Activated T-helper 1 cell treated with Interleukin-2 at 50 U/mL for 16 hours (primary cell): ENCODE measurements around the gene METTL26.

Experiments
- DNase-seq: peaks from one replicate; pipeline ENCODE4 v3.0.0-alpha.2; 2020; ENCODE audit warnings: low read depth

Gene METTL26

DNA sequence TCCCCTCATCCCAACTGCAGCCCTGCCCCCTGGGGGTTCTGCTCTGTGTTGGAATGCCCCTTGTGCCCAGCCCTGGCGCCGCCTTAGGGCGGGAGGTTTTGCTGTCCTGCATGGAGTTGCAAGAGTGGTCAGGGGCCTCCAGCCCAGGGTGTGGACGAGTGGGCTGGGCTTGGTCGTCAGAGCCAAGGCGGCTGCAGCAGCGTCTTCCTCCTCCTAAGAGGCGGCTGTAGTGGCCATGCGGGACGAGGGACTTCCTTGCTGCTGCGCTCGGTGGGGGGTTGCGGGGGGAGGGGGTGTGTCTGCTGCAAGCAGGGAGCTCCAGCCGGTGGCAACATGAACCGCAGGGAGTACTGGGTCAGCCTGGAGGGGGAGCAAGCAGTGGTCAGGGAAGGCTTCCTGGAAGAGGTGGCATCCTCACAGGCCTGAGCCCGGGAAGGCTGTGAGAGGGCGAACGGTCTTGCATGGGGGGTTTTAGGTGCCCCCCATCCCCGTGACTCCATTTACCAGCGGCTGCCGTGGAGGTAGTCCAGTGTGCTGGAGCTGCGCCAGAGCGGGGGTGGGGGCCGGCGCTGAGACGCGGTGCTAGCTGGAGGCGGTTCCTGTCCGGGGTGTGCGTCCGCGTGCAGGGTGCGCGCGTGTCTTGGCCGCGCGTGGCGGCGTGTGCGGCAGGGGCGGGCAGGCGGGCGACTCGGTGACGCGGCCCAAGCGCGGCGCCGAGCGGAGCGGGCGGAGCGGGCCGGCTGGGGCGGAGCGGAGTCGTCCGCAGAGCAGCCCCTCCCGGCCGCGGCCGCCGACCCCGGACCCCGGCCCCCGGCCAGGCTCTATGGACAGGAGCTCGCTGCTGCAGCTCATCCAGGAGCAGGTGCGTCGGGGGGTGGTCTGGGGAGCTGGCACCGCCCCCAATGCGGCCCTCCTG is 39.1 kb upstream of the METTL26 start, which contains the start of gene RHBDL1:
Gene RHBDL1, plus strand, starts transcription at position 704 of the 916 bp plus-strand sequence. Its CDS starts 120 bp downstream, at position 824.
- DNase-seq = no peak

DNA sequence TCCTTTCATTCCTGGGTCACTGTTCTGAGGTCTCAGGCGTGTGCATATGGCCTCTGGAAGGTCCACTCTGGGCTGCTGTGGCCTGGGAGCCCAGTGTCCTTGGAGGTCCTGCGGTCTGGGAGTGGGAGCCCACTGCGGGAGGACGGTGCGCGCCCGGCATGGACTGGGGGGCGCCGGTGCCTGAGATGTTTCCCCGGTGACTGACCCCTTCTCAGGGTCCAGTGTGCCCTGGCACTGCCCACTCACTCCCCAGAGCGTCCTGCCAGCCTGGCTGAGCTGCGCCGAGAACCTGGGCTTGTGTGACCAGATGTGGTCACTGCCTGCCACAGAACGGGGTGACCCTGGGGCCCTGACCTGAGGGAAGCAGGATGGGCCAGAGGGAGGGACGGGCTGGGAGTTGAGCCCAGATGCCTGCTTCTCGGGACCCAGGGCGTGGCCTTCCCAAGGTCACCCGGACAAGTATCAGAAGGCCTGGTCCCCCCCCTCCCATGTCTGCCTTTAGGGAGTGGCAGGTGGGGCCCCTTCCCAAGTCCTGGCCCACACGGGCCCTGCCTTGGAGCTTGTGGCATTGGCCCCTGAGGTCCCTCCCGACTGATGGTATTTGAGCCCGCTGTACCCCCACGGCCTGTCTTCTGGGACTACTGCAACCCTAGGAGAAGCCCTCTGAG is 38.2 kb upstream of the METTL26 start:
- DNase-seq = no peak

DNA sequence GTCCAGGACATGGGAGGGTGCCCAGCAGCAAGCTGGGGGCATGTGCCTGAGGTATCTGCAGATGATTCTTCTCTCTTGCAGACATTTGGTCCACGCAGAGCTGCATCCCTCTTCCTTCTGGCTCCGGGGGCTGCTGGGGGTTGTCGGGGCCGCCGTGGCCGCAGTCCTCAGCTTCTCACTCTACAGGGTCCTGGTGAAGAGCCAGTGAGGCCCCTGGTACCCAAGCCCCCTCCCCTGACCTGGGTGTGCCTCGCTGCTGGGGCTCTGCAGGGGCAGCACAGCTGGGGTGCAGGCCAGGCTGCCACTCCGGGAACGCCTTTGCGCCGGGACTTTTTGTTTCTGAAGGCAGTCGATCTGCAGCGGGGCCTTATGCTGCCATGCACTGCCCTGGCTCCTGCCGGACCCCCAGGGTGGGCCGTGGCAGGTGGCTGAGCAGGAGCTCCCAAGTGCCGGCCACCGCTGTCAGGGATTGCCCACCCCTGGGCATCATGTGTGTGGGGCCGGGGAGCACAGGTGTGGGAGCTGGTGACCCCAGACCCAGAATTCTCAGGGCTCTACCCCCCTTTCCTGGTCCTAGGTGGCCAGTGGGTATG is 37.4 kb upstream of the METTL26 start:
- no peak for DNase-seq

DNA sequence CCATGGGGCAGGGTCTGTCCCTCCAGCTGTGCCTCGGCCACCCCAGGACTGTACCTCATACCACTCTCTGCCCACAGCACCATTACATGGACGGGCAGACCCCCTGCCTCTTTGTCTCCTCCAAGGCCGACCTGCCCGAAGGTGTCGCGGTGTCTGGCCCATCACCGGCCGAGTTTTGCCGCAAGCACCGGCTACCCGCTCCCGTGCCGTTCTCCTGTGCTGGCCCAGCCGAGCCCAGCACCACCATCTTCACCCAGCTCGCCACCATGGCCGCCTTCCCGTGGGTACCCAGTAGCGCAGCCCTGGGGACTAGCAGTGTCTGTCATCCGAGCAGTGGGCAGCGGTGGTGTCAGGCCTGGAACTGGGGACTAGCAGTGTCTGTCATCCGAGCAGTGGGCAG is 36.7 kb upstream of the METTL26 start:
- DNase-seq = no peak

DNA sequence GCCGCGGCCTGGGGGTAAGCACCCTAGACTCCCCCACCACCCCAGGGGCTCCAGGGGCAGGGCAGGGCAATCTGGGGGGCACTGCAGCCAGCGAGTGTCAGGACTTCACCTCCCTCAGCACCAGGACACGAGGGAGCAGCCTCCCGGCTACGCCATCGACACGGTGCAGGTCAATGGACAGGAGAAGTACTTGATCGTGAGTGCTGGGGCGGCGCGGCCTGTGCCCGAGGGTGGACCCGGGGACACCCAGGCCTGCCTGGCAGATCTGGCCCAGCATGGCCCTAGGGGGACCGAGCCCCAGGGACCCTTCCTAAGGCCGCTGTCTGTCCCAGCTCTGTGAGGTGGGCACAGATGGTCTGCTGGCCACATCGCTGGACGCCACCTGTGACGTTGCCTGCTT is 36.3 kb upstream of the METTL26 start:
- DNase-seq = no peak

DNA sequence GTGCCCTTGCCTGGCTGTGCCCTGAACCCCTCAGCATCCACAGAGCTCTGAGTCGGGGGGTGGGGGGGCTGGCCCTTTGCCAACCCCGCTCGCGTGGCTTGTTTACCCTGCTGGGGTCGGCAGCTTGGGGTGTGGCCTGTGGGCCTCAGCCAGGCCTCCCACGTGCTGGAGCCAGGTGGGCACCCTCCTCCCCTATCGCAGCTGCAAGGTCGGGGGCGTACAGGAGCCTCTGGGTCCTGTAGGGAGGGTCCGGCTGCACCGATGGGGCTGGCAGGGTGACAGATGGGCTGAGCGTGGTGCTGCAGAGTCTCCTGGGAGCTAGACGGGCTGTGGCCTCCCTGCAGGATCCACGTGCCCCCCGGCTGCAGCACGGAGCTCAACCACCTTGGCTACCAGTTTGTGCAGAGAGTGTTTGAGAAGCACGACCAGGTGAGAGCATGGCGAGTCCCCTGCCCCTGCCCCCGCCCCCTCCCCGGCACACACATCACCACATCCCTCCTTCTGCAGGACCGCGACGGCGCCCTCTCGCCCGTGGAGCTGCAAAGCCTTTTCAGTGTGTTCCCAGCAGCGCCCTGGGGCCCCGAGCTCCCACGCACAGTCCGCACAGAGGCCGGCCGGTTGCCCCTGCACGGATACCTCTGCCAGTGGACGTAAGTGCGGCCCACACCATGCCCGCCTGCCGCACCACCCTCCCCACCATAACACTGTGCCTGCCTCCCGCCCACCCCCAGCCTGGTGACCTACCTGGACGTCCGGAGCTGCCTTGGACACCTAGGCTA is 35.4 kb upstream of the METTL26 start:
- DNase-seq = no peak

DNA sequence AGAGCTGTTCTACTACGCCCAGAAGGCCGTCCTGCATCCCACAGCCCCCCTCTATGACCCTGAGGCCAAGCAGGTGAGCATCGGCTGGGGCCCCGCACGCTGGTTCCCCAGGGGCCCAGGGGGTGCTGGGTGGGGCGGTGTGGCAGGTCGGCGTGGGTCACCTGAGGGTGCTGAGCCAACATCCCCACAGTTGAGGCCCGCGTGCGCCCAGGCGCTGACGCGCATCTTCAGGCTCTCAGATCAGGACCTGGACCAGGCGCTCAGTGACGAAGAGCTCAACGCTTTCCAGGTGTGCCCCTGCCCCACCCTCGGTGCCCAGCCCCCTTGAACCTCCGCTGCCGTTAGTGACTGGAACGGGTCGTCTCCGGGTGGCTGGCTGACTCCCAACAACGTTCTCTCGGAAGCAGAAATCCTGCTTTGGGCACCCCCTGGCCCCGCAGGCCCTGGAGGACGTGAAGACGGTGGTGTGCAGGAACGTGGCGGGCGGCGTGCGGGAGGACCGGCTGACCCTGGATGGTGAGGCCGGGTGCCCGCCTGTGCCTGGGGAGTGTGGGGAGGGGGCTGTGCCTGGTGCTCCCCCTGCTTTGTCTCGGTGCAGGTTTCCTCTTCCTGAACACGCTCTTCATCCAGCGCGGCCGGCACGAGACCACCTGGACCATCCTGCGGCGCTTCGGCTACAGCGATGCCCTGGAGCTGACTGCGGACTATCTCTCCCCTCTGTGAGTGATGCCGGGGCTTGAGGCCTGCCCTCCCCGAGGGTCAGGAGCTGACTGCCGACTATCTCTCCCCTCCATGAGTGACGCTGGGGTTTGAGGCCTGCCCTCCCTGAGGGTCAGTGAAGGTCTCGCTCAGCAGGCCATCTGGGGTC is 34.6 kb upstream of the METTL26 start:
- DNase-seq = no peak

DNA sequence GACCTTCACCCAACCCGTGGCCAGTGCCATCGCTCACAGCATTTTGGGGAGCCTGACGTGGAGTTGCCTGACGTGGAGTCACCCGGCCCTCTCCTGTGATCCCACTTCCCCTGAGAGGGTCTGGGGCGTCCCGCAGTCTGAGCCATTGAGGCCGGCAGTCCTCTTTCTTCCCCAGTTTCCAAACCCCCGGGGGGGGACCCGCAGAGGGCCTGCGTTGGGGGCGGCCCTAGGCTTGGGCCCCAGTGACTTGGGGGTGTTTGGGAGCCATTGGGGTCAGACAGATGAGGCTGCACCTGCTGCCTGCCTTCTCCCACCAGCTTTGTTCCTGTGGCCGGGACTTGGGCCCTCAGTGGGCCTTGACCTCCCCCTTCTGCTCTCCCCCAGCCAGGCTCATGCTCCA is 33.6 kb upstream of the METTL26 start:
- DNase-seq = no peak

DNA sequence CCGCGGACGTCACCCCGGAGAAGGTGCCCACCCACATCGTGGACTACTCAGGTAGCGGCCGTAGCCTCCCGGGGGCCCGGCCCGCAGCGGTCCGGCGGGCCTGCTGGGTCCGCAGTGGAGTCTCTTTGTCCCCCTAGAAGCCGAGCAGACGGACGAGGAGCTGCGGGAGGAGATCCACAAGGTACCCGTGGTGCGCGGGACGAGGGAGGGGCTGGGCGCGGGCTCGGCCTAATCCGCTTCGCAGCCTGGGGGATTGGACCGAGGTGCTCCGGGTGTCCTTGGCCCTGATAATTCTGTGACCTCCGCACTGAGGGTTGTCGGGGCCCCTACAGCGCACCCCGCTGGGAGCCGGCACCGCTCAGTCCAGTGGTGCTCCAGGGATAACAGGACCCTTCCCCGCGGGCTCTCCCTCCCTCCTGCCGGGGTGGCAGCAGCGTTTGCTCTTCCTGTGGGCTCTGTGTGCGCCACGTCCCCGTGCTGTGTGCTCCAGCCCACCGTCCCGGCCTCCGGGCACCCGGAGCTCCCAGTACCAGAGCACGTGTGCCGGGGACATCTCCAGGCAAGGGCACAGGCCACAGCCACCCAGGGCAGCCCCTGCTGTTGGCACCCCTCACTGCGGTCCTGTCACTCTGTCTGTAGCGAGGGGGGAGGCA is 32.5 kb upstream of the METTL26 start:
- DNase-seq = no peak

DNA sequence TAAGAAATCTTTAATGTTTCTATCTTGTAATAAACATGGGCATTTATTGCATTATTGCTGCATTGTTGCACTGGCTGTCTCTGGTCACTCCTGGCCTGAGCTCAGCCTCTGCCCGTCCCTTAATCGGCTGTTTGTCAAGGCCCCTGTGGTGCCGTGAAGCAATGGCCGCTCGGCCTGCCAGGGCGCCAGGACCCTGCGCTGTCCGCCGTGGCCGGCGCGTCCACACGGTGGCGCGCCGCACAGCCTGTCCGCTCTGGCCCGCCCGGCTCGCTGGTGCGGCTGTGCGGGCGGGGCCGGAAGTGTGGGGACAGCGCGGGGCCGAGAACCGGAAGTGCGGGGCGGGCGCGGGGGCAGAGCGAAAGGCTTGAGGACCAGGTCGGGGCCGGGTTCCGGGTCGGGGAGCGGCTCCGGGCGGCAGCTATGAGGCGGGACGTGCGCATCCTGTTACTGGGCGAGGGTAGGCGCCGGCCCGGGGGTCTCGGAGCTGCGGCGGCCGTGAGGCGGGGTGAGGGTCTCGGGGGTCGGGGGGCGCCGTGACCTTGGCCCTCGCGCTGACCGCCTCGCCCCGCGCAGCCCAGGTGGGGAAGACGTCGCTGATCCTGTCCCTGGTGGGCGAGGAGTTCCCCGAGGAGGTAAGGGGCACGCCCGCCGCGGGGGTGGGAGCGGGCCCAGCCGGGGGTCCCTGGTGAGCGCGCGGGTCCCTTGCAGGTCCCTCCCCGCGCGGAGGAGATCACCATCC is 31.8 kb upstream of the METTL26 start, which contains the start of gene RHOT2:
Gene RHOT2, plus strand, starts transcription at position 353 of the 739 bp plus-strand sequence. Its CDS starts 68 bp downstream, at position 421.
- peak; percentile 93 for DNase-seq

DNA sequence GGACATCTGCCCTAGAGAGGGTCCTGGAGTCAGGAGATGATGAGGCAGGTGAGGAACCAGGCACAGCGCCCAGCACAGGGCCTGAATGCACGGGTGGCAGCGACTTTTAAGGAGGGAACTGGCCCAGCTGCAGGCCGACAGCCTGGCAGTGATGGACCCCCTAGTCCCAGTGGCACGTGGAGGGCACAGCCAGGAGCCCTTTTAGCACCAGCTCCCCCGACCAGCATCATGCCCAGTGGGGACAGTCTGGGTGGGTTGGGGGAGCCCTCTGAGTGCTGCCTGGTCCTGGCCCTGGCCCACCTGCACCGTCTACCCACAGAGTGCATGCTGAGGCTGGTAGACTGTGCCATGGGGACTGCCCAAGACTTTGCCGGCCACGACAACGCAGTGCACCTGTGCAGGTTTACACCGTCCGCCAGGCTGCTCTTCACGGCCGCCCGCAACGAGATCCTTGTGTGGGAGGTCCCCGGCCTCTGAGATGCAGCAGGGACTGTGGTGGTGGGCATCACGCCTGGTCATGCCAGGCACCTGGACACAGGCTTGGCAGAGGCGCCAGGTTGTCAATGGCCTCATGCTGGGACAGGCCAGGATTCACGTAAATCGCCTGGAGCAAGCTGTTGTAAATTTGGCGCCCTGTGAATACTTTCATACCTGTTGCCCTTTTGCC is 31.1 kb upstream of the METTL26 start:
- DNase-seq = no peak

DNA sequence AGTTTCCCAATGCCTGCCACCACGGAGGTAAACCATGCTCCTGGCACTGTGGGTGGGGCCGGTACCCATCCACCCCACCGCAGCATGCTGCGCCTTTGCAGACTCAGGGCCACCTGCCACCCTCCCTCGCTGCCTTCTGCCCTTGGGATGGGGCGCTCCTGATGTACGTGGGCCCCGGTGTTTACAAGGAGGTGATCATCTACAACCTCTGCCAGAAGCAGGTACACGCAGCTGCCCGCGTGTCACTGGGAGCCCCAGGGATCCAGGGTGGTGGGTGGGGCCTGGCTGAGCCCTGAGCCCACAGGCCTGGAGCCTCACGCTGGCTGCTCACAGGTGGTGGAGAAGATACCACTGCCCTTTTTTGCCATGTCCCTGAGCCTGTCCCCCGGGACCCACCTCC is 30.5 kb upstream of the METTL26 start:
- no peak for DNase-seq

DNA sequence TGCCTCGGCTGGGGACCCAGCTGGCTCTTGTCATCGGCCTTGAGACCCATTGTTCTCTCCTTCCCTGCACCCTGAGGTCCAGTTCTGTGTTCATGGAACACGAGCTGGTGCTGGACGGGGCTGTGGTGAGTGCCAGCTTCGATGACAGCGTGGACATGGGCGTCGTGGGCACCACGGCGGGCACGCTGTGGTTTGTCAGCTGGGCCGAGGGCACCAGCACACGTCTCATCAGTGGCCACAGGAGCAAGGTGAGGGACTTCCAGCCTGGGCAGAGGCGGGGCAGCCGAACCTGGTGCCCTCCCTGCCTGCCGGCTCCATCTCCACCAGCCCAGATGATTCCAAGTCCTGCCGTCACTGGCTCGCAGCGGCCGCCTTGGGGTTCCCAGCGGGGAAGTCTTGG is 26.5 kb upstream of the METTL26 start:
- DNase-seq = no peak

DNA sequence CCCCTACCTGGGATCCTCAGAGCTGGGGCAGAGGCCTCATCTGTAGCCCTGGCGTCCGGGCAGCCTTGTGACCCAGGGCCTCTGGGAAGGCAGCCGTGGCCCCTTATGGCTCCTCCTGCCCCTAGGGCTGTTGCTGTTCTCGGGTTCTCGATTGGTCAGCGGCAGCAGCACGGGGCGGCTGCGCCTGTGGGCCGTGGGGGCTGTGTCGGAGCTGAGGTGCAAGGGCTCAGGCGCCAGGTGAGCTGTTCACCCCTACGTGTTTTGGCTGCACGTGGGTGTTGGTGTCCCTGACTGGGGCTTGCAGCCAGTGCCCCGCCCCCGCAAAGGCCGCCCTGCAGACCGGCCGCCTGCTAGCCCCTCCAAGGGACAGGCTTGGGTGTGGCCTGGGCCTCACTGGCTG is 26.0 kb upstream of the METTL26 start:
- no peak for DNase-seq

DNA sequence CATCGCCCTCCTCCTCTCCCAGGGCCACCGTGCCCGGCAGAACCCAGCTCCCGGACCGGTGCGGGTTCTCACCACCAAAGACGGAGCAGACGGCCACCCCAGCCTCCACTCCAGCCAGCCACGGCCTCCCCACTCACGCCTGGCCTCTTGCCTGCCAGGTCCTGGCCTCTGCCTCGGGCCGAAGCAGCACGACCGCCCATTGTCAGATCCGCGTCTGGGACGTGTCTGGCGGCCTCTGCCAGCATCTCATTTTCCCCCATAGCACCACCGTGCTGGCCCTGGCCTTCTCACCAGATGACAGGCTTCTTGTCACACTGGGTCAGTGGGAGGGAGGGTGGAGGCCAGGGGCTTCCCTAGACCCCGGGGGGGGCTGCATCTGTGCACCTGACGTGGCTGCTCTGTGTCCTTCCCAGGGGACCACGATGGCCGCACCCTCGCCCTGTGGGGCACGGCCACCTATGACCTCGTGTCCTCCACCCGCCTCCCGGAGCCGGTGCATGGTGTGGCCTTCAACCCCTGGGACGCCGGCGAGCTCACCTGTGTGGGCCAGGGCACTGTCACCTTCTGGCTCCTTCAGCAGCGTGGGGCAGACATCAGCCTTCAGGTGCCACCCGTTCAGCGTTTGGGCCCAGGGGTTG is 25.2 kb upstream of the METTL26 start:
- DNase-seq = no peak

DNA sequence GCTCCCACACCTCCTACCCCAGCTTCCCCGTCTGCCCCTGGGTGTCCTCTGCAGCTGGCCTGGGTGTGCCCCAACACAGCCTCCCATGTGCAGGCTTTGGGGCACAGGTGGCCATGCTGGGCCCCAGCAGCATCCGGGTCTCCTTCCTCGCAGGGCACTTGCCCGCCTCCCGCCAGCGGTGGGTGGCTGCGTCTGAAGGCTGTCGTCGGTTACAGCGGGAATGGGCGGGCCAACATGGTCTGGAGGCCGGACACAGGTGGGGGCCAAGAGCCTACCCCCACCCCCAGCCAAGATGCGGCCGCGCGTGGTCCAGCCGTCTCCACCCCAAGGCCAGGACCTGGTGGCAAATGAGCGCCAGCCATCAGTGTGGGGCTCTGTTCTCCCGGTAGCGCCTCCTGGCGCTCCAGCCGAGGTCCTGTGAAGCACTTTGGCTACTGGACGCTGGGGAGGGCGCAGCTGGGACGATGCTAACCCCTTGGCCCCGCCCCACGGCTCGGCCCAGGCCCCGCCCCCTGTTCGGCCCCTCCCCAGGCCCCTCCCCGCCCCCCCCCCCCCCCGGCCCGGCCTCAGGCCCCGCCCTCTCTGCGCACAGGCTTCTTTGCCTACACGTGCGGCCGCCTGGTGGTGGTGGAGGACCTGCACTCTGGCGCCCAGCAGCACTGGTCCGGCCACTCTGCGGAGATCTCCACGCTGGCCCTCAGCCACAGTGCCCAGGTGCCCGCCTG is 24.5 kb upstream of the METTL26 start:
- DNase-seq = peak; percentile 47

DNA sequence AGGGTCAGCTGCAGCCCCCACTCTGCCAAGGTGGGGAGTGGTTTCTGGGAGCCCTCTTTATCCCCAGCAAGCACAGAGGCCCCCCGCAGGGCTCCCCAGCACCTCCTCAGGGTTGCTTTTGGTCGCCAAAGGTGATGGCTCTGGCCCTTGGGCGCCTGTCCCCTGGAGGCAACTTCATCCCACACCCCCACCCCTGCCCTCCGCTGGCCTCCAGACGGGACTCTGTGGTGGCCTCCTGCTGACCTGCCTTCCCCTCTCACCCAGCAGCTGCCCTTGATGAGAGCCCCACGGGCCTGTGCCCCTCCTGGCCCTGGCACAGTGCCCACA is 24.0 kb upstream of the METTL26 start:
- DNase-seq = no peak

DNA sequence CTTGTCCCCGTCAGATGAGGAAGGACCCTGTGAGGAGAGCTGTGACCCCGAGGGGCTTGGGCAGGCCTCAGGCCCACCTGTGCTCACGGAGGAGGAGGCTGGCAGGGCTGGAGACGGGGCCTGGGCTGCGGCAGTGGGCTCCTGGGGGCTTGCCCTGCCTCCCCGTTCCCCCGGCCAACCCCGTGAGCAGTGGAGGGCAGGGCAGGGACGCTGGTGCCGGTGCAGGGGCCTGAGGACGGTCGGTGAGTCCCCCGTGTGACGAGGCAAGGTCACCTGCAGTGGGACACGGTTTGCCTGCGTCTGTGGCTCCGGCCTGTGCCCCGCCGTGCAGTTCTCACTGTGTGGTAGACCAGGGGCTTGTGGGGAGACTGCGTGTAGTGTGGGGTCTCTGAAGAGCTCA is 23.5 kb upstream of the METTL26 start:
- DNase-seq = no peak
